Cardiac septum (tissue), 1 donor: ENCODE results near the gene SLC2A4RG. TPM values are rescaled to one million over a fixed set of nuclear protein-coding genes. Genes with fewer than 3 reads are reported as not detected.
"Not testable (repeated sequence)": the region's sequence is repeated elsewhere in the genome, so short reads cannot be mapped to it uniquely, and the experiment has no call there.

Experiments
- DNase-seq: peaks from one replicate; pipeline ENCODE4 v3.0.0-alpha.2; 2020; ENCODE audit warnings: low spot score
- intact Hi-C: fragments of 100-400 bp; cut with DNase I; formaldehyde crosslinking; loops from one replicate; pipeline ENCODE4 v1.14.0; 2022
- total RNA-seq: library from RNA; stranded (reverse); fragmentation: NEBNext Ultra II Directional; extraction: Animal tissue kit (Norgen Biotek cat#: 25700); gene quantifications from one replicate; pipeline ENCODE4 v1.2.1, GENCODE V29; 2021
- donor health status: DM: no; HTN: no; CAD: no.

SLC2A4RG gene
- total RNA-seq, 1 donor from 2014 or later = 67.8 TPM

GRCh38 chr20:63765902-63766301 is 26.3 kb downstream of the SLC2A4RG start:
- intact Hi-C loops = no loop called here
- no peak for DNase-seq

- intact Hi-C loops = no loop called here
- DNase-seq = no peak
Observed at GRCh38 chr20:63766695-63767426, 27.3 kb downstream of the SLC2A4RG start.

- DNase-seq = no peak
- intact Hi-C loops = no loop called here
Observed at GRCh38 chr20:63767456-63767855, 27.9 kb downstream of the SLC2A4RG start.

- intact Hi-C loops = no loop called here
- no peak for DNase-seq
Observed at GRCh38 chr20:63767886-63768285, 28.3 kb downstream of the SLC2A4RG start.

- intact Hi-C loops = no loop called here
- no peak for DNase-seq
Observed at GRCh38 chr20:63768591-63769515, 29.3 kb downstream of the SLC2A4RG start.

- intact Hi-C loops = no loop called here
- no peak for DNase-seq
Observed at GRCh38 chr20:63769891-63770474, 30.4 kb downstream of the SLC2A4RG start.

- intact Hi-C loops = no loop called here
- DNase-seq = no peak
Observed at GRCh38 chr20:63771046-63771707, 31.6 kb downstream of the SLC2A4RG start.

- intact Hi-C loops = no loop called here
- no peak for DNase-seq
Observed at GRCh38 chr20:63772781-63773518, 33.4 kb downstream of the SLC2A4RG start.

- DNase-seq = no peak
- intact Hi-C loops = no loop called here
Observed at GRCh38 chr20:63773571-63774241, 34.1 kb downstream of the SLC2A4RG start.

- intact Hi-C loops = no loop called here
- no peak for DNase-seq
Observed at GRCh38 chr20:63774306-63774705, 34.7 kb downstream of the SLC2A4RG start.

GRCh38 chr20:63775096-63775978 is 35.8 kb downstream of the SLC2A4RG start:
- intact Hi-C loops = no loop called here
- no peak for DNase-seq

GRCh38 chr20:63776875-63777274 is 37.3 kb downstream of the SLC2A4RG start:
- DNase-seq, intact Hi-C loops: not testable (repeated sequence)

GRCh38 chr20:63777614-63778013 is 38.0 kb downstream of the SLC2A4RG start:
- no peak for DNase-seq
- intact Hi-C loops = no loop called here

GRCh38 chr20:63778034-63778752 is 38.6 kb downstream of the SLC2A4RG start:
- no peak for DNase-seq
- intact Hi-C loops = no loop called here

- intact Hi-C loops = no loop called here
- no peak for DNase-seq
Observed at GRCh38 chr20:63778857-63779256, 39.3 kb downstream of the SLC2A4RG start.

- intact Hi-C loops = loop anchor here (10.0 kb wide), 1 partner anchor 194 kb away; the partner anchor contains the start of gene SAMD10
- no peak for DNase-seq
Observed at GRCh38 chr20:63781181-63781580, 41.6 kb downstream of the SLC2A4RG start.

- intact Hi-C loops = loop anchor here (10.0 kb wide), 1 partner anchor 193 kb away; the partner anchor contains the start of gene SAMD10
- no peak for DNase-seq
Observed at GRCh38 chr20:63782051-63782471, 42.5 kb downstream of the SLC2A4RG start.
